Stimulated activated CD8-positive, alpha-beta memory T cell treated with anti-CD3 and anti-CD28 coated beads, Interleukin-4, amount 100 ng/mL, for 48 hours (primary cell): ENCODE measurements around the gene TMA7B.

ENCODE experiments used
- DNase-seq: peaks from one replicate; pipeline ENCODE4 v3.0.0-alpha.2; 2020

TMA7B gene

DNA sequence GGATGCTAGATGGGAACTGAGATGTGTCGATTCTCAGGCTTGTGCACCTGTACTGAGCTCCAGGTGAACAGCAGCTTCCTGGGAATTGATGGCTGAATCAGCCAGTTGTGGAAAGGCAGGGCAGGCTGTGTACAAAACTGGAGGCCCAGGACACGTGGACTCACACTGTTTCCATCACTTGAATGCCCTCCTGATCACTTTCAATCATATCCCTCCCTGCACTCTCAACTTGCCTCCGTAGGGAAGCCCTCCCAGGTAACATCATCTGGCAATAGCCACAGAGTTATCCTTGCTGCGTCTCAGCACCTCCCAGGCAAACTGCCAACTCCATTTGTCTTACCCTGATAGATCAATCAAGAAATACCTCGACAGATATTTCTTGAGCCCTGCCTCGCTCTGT is 44.6 kb downstream of the TMA7B start:
- no peak for DNase-seq

DNA sequence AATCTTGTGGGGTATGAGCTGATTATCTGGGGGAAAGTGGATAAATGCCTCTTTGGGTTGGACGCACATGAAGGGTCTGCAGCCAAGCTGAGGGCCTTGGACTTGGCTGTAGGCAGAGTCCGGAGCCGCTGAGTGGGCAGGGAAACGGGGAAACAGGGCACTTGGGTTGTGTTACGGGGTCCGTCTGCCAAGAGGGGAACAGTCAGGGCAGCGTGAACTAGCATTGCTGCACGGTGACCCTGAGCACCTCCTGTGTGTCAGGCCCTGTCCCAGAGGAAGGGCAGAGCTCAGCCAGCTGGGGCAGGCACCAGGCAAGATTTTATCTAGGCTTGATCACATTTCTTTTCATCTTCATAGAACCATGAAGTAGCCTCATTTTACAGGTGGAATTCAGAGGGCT is 46.4 kb downstream of the TMA7B start:
- no peak for DNase-seq

DNA sequence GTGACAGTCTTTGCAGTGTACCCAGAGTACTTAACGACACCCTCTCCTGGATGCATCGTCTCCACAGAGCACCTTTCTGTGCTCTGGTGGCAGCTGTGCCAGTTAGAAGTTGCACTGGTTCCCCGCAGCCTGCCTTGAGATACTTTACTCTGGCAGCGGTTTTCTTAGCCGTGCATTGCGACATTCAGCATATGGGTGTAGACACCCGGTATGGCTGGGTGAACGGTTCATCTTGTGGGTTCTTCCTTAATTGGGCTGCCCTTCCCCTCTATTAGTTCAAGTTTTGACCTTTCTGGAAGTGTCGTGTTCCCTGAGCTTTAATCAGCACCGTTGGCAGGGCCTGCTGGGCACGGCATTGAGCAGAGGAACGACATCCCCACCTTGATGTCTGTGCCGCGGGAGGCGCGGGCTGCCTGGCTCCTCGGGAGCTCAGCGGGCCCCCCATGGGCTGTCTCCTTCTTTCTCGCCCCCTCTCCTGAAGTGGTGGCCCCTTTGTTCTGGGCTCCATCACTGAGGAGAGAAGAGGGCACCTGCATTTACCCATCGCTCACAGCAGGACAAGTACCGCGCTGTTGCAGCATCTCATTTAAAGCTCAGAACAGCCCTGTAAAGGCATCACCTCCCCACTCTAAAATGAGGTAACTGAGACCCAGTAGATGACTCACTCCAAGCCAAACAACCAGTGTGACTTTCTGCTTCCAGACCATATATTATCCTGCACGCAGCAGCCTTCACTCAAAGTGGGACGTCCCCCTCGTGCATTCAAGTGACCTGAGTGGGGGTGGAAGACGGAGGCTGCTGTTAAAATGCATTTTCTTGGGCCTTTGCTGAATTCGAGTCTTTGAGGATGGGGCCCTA is 47.9 kb downstream of the TMA7B start:
- DNase-seq = no peak

DNA sequence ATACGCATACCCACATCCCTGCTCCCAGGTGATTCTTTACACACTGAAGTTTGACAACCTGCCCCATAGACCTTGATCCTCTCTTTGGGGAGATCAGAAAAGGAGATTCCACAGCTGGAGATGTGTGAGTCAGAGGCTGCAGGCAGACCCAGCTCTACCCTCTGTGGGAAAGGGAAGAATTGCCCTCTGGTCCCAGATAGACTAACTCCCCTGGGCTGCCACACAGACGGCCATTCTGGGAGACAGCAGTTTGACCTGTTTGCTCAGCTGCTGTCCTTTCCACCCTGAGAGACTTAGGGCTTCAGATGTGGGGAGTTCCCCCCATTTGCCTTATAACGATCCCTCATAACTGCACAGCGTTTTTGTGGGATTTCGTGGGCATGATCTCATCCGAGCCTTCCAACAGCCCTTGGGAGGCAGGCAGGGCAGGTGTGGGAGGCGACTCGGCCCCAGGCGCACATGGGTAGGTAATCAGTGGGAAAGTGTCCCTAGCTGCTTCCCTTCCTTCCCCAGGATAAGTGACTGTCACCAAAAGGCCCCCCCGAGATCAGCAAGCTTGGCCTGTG is 48.6 kb downstream of the TMA7B start:
- DNase-seq = no peak

DNA sequence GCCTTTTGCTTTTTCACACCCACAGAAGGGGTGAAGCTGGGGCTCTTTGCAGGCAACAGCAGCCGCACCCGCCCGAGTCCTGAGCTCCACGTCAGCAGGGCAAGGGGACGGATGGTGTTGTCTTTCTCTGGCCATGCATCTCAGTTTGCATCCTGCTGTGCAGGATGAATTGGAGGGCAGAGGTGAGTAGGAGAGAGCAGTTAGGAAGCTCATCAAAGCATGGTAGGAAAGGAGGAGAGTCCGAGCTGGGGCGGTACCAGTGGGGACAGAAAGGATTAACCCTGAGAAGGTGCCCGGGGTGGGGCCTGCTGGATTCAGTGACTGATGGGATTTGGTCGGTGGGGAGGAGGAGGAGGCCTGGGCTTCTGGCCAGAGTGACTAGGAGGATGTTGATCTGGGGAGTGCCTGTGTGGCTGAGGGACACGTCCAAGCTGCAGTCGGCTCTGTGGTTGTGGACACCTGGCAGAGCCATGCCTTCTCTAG is 49.1 kb downstream of the TMA7B start:
- DNase-seq = no peak

DNA sequence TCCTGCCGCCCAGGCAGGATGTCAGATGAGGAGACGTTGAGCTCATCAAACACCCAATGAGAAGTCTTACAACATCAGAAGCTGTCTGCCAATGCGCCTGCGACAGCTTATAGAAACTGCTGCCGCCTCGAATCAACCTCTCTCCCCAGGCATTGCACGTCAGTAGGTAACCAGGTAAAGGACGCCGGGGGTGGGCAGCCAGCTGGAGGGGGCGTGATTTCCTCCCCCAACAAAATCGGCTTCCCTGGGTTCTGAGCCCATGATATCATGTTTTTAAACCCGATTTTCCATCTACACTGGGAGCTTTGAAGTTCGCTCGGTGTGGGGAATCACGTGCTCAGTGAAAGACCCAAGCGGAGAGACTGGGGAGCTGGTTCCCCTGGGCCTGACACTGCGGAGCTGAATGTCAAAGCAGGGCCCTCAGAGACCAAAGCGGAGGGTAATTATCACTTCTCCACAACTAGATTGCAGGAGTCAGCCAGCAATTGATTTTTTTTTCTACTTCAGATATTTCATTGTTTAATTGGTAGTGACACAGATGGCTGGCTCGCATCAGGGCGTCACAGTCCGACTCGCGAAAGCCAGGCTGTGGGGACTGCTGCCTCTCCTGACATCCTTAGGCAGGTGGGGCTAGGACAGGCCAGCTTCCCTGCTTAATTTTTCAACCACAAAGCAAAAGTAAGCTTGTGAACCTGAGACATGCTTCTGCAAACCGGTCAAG is 49.9 kb downstream of the TMA7B start:
- no peak for DNase-seq

DNA sequence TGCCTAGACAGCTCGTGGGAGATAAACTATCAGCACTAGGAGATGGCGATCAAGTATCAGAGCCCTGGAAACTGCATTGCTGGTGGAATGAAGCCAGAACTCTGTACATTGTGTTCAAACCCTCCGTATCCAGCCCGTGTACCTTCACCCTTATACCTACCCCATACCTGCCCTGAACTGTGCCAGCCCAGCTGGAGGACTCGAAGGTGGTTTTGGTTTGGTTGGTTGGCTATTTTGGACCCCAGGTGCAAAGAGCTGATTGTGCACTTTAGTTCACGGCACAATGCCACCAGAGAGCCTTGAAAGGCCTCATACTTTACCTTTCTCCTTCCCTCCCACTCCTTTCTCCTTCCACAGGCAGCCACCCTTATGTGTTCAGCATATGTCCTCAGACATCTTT is 50.5 kb downstream of the TMA7B start:
- no peak for DNase-seq
